Measurements from ENCODE around the gene MEGF8. TPM values are rescaled to one million over a fixed set of nuclear protein-coding genes. Genes with fewer than 3 reads are reported as not detected.
A peak's percentile ranks its signal among the peaks of the same experiment; 100 is the strongest.

MEGF8 gene
- total RNA-seq (2014; rRNA removed; shearing (Covaris generic)) = 26.1 and 33.4 TPM in 2 replicates

GRCh38 chr19:42325308-42325895 is at the start of gene MEGF8:
MEGF8 (plus strand) TSS chr19:42325635; CDS start chr19:42326244, 609 bp downstream.
- H3K36me3 ChIP-seq (replicated peaks; ENCODE audit: control insufficient read depth, insufficient read depth, low read length) = no peaks in the 10 kb centered on the region
- DNase-seq = peak; percentile 99

GRCh38 chr19:42276284-42276683 is 49.2 kb upstream of the MEGF8 start:
- Histone ChIP-seq H3K27me3 (ENCODE audit: control insufficient read depth, insufficient read depth, low read length) (no peaks in the 10 kb centered on the region), H3K36me3 (replicated peaks; ENCODE audit: control insufficient read depth, insufficient read depth, low read length) (no peaks in the 10 kb centered on the region; the same call in none of the 2 replicates), H3K4me3 (ENCODE audit: insufficient read depth, low read depth, low read length) (no peak overlapping the region)
- DNase-seq = no peak

More at GRCh38 chr19:42325308-42325895, at the start of gene MEGF8:
- Histone ChIP-seq H3K27me3 (ENCODE audit: control insufficient read depth, insufficient read depth, low read length) (peaks cover 28% of the 10 kb centered on the region), H3K4me3 (ENCODE audit: insufficient read depth, low read depth, low read length) (peak within 1 kb of the TSS; percentile 86)

- no peak overlapping the region for H3K4me3 ChIP-seq (ENCODE audit: insufficient read depth, low read depth, low read length)
- H3K27me3 ChIP-seq (ENCODE audit: control insufficient read depth, insufficient read depth, low read length) = no peaks in the 10 kb centered on the region
- no peaks in the 10 kb centered on the region; the same call in none of the 2 replicates for H3K36me3 ChIP-seq (replicated peaks; ENCODE audit: control insufficient read depth, insufficient read depth, low read length)
- no peak for DNase-seq
Observed at GRCh38 chr19:42276821-42277220, 48.6 kb upstream of the MEGF8 start.

GRCh38 chr19:42277821-42278451 is 47.5 kb upstream of the MEGF8 start:
- no peaks in the 10 kb centered on the region; the same call in none of the 2 replicates for H3K36me3 ChIP-seq (replicated peaks; ENCODE audit: control insufficient read depth, insufficient read depth, low read length)
- DNase-seq = no peak
- H3K4me3 ChIP-seq (ENCODE audit: insufficient read depth, low read depth, low read length) = no peak overlapping the region
- no peaks in the 10 kb centered on the region for H3K27me3 ChIP-seq (ENCODE audit: control insufficient read depth, insufficient read depth, low read length)

DNA sequence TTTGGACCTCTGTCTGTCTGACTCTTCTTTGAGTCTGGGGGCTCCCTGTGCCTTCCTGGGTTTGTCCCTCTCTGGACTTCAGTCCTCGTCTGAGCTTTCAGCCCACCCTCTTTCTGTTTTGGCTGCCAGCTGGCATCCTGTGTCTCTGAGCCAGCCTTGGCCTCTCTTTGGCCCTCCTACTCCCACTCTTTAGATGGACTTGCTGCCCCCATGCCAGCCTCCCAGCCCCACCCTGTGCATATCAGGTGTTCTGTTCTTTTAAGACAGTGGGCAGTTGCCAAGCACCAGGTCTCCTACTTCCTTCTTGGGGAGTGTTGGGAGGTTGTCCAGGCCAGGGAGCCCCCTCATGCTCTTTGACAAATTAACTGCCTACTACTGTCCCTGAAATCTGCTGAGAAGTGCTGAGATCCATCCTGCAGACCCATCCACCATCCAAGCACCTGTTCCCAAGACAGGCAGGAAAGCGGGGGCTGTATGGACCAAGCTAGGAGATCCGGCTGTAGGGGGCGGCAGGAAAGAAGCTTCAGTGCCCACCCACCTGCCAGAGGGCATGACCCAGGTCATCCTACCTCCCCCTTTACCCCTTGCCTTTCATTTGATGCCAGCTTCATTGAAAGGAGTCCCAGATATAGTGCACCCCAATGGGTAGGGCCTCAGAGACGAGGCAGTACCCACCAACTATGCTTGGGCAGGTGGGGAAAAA is 46.8 kb upstream of the MEGF8 start:
- H3K4me3 ChIP-seq (ENCODE audit: insufficient read depth, low read depth, low read length) = no peak overlapping the region
- no peaks in the 10 kb centered on the region for H3K27me3 ChIP-seq (ENCODE audit: control insufficient read depth, insufficient read depth, low read length)
- DNase-seq = no peak
- no peaks in the 10 kb centered on the region; the same call in none of the 2 replicates for H3K36me3 ChIP-seq (replicated peaks; ENCODE audit: control insufficient read depth, insufficient read depth, low read length)

- H3K4me3 ChIP-seq (ENCODE audit: insufficient read depth, low read depth, low read length) = peak overlapping the region; percentile 74
- no peak for DNase-seq
- no peaks in the 10 kb centered on the region for H3K27me3 ChIP-seq (ENCODE audit: control insufficient read depth, insufficient read depth, low read length)
- H3K36me3 ChIP-seq (replicated peaks; ENCODE audit: control insufficient read depth, insufficient read depth, low read length) = no peaks in the 10 kb centered on the region; the same call in none of the 2 replicates
Observed at GRCh38 chr19:42279155-42279901, 46.1 kb upstream of the MEGF8 start.

- no peaks in the 10 kb centered on the region; the same call in none of the 2 replicates for H3K36me3 ChIP-seq (replicated peaks; ENCODE audit: control insufficient read depth, insufficient read depth, low read length)
- H3K27me3 ChIP-seq (ENCODE audit: control insufficient read depth, insufficient read depth, low read length) = no peaks in the 10 kb centered on the region
- peak; percentile 100 for DNase-seq
- H3K4me3 ChIP-seq (ENCODE audit: insufficient read depth, low read depth, low read length) = peak overlapping the region; percentile 74
Observed at GRCh38 chr19:42279902-42280814, 45.3 kb upstream of the MEGF8 start.

GRCh38 chr19:42280815-42281145 is 44.7 kb upstream of the MEGF8 start:
- Histone ChIP-seq H3K4me3 (ENCODE audit: insufficient read depth, low read depth, low read length) (peak overlapping the region; percentile 74), H3K27me3 (ENCODE audit: control insufficient read depth, insufficient read depth, low read length) (no peaks in the 10 kb centered on the region), H3K36me3 (replicated peaks; ENCODE audit: control insufficient read depth, insufficient read depth, low read length) (no peaks in the 10 kb centered on the region; the same call in none of the 2 replicates)
- peak; percentile 85 for DNase-seq

GRCh38 chr19:42281146-42281826 is 44.1 kb upstream of the MEGF8 start:
- Histone ChIP-seq H3K4me3 (ENCODE audit: insufficient read depth, low read depth, low read length) (peak overlapping the region; percentile 74), H3K27me3 (ENCODE audit: control insufficient read depth, insufficient read depth, low read length) (no peaks in the 10 kb centered on the region), H3K36me3 (replicated peaks; ENCODE audit: control insufficient read depth, insufficient read depth, low read length) (no peaks in the 10 kb centered on the region; the same call in 1 of the 2 replicates)
- peak; percentile 82 for DNase-seq

DNA sequence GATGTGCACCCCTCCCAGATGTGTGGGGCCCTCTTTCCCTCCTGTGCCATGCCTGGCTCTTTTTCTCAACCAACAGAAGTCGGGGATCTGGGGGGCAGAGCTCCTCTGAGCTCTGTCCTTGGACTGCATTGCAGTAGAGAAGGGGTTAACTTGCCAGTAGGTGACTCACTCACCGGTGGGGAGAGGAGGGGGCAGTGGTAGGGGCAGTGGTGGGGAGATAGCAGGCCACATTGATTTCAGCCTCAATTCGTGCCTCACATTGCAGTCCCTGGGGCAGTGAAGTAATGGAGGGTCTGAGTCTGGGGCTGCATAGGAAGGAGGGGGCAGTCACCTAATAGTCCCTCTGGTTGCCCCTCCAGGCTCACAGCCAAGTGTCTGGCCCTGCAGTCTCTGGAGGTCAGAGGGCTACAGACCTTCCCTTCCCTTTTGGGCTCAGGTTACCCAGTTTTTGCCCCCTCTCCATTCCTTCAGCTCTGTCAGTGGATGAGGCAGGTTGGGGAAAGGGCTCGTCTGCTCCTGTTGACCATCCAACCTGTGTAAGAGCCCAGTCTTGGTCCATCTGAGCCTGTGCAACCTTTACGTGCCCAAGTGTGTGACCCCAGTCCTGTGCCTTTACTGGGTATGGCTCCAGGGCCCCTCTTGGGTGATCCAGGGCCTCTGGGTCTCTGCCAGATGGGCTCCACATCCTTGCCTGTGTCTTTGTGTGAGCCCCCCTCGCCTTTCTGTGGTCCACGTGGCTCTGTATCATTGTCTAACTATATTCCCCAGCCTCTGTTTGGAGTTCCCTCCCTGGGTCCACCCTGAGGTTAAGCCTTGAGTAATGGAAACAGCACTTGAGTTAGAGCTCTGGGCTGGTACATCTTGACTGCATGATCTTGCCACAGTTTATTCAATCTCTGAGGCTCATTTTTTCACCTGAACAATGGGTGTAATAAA is 43.3 kb upstream of the MEGF8 start:
- no peaks in the 10 kb centered on the region for H3K27me3 ChIP-seq (ENCODE audit: control insufficient read depth, insufficient read depth, low read length)
- peak; percentile 89 for DNase-seq

GRCh38 chr19:42282819-42283187 is 42.6 kb upstream of the MEGF8 start:
- Histone ChIP-seq H3K27me3 (ENCODE audit: control insufficient read depth, insufficient read depth, low read length) (no peaks in the 10 kb centered on the region), H3K36me3 (replicated peaks; ENCODE audit: control insufficient read depth, insufficient read depth, low read length) (no peaks in the 10 kb centered on the region), H3K4me3 (ENCODE audit: insufficient read depth, low read depth, low read length) (no peak overlapping the region; the same call in 1 of the 2 replicates)
- no peak for DNase-seq

More for the DNA sequence above, 43.3 kb upstream of the MEGF8 start:
- Histone ChIP-seq H3K4me3 (ENCODE audit: insufficient read depth, low read depth, low read length) (peak overlapping the region; percentile 74), H3K36me3 (replicated peaks; ENCODE audit: control insufficient read depth, insufficient read depth, low read length) (no peaks in the 10 kb centered on the region)

GRCh38 chr19:42283188-42284065 is 42.0 kb upstream of the MEGF8 start:
- Histone ChIP-seq H3K36me3 (replicated peaks; ENCODE audit: control insufficient read depth, insufficient read depth, low read length) (peaks cover 5% of the 10 kb centered on the region), H3K27me3 (ENCODE audit: control insufficient read depth, insufficient read depth, low read length) (no peaks in the 10 kb centered on the region), H3K4me3 (ENCODE audit: insufficient read depth, low read depth, low read length) (peak overlapping the region; percentile 67)
- DNase-seq = peak; percentile 100
